ENCODE measurements around the gene GRN. TPM values are rescaled to one million over a fixed set of nuclear protein-coding genes. Genes with fewer than 3 reads are reported as not detected.
A peak's percentile ranks its signal among the peaks of the same experiment; 100 is the strongest.

The GRN gene
- 100 to 1,000 TPM; 166 to 372 (median 252) TPM for total RNA-seq

GRCh38 chr17:44344939-44345453 lies at the start of gene GRN:
Gene GRN, plus strand, starts transcription at chr17:44345302. Its CDS starts 3,863 bp downstream, at chr17:44349165.
- Histone ChIP-seq H3K36me3 (no peaks in the 10 kb centered on the region), H3K4me3 (peak within 1 kb of the TSS; percentile 68 to 84 (median 77)), H3K27ac (peak within 1 kb of the TSS; percentile 81 to 92), H3K4me1 (no peaks in the 10 kb centered on the region), H3K27me3 (no peaks in the 10 kb centered on the region), H3K9me3 (no peaks in the 10 kb centered on the region)
- TF ChIP-seq CTCF (IDR thresholded peaks at IDR 0.05) = no peak
- peak; percentile 81 to 86 (median 85) for TF ChIP-seq POLR2AphosphoS5 (IDR thresholded peaks at IDR 0.05)
- TF ChIP-seq POLR2A (IDR thresholded peaks at IDR 0.05) = peak; percentile 33
- intact Hi-C loops (cut with DNase I; ENCODE audit: low total_unique reads) = no loop called here
- peak; percentile 90 to 98 for DNase-seq (ENCODE audit: low spot score in 2 of 2)

DNA sequence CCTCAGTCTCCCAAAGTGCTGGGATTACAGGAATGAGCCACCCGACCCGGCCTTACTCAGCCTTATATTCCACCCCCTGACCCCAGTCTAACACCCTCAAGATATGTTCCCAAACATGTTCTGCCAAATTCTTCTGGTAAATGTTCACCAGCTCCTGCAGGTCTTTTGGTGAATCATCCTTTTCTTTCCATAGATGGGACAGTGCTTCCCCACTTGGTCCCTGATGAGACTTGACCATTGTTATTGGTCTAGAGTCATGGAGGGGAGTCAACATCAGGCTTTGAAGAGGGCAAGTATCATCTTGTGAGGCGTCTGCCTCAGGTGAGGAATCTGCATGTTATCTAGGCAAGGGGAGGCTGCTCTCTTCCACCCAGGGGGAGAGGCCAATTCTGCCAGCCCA lies 47.1 kb upstream of the GRN start:
- H3K4me3 ChIP-seq = no peak overlapping the region
- intact Hi-C loops (cut with DNase I; ENCODE audit: low total_unique reads) = loop anchor here (10.0 kb wide), 1 partner anchor 893 kb away; no protein-coding TSS in a partner anchor
- TF ChIP-seq CTCF (IDR thresholded peaks at IDR 0.05) (no peak), POLR2A (IDR thresholded peaks at IDR 0.05) (no peak), POLR2AphosphoS5 (IDR thresholded peaks at IDR 0.05) (no peak)
- H3K9me3 ChIP-seq = no peaks in the 10 kb centered on the region
- H3K27ac ChIP-seq = no peak overlapping the region
- no peaks in the 10 kb centered on the region for H3K4me1 ChIP-seq
- H3K27me3 ChIP-seq = no peaks in the 10 kb centered on the region
- H3K36me3 ChIP-seq = no peaks in the 10 kb centered on the region
- DNase-seq (ENCODE audit: low spot score in 2 of 2) = no peak

DNA sequence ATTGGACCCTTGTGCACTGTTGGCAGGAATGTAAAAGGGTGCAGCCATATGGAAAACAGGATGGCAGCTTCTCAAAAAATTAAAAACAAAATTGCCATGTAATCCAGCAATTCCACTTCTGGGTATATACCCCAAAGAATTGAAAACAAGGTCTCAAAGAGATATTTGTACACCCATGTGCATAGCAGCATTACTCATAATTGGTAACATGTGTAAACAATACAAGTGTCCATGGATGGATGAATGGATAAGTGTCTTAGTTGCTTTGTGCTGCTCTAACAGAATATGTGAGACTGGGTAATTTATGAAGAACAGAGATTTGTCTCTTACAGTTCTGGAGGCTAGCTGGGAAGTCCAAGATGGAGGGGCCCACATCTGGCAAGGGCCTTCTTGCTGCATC lies 40.5 kb upstream of the GRN start:
- intact Hi-C loops (cut with DNase I; ENCODE audit: low total_unique reads) = no loop called here
- no peaks in the 10 kb centered on the region for H3K36me3 ChIP-seq
- peaks cover 0 to 6% of the 10 kb centered on the region in 2 donors for H3K4me1 ChIP-seq
- TF ChIP-seq POLR2AphosphoS5 (IDR thresholded peaks at IDR 0.05) = no peak
- TF ChIP-seq POLR2A (IDR thresholded peaks at IDR 0.05) = no peak
- TF ChIP-seq CTCF (IDR thresholded peaks at IDR 0.05) = no peak
- peaks cover 0 to 2% of the 10 kb centered on the region in 2 donors for H3K27me3 ChIP-seq
- no peak overlapping the region for H3K4me3 ChIP-seq
- H3K9me3 ChIP-seq = no peaks in the 10 kb centered on the region
- DNase-seq (ENCODE audit: low spot score in 2 of 2) = no peak
- no peak overlapping the region for H3K27ac ChIP-seq

DNA sequence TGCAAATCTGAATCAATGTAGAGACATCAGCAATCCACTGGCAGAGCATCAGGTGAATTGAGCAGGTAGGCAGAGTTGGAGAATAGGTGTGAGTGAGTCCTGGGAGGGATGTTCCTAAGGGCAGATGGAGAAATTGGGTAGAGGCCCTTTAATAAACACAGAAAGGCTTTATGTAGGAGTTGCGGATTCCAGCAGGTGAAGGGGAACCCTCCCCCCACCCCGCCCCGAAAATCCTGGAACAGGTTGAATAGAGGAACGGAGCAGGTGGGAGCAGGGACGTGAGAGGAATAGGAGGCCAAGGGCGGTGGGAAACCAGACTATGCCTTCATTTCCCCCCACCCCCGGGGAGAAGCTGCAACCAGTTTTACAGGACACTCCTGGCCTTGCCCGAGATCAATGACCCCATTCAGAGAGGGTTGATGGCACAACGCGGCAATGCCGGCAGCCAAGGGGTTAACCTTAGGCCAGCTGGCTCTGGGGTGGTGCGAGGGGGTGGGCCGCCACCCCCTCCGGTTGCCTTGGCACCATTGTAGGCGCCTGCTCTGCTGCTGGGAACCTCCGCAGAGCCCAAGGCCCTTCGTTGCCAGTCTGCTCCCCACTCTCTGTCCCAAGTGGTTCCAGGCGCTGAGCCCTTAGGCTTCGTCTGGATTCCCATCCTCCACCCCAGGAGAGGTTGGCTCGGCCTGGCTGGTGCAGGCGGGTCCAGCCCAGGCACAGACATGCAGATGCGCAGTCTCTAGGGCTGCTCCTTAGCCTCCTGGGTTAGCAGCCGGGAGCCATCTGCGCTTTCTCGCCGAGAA lies 37.5 kb upstream of the GRN start:
- peaks cover 0 to 6% of the 10 kb centered on the region in 2 donors for H3K4me1 ChIP-seq
- H3K36me3 ChIP-seq = no peaks in the 10 kb centered on the region
- peak overlapping the region; percentile 35 to 70 (median 50) for H3K4me3 ChIP-seq
- no peak for DNase-seq (ENCODE audit: low spot score in 2 of 2)
- intact Hi-C loops (cut with DNase I; ENCODE audit: low total_unique reads) = no loop called here
- peak overlapping the region in 1 of 2 donors; percentile 1 for H3K27ac ChIP-seq
- H3K9me3 ChIP-seq = no peaks in the 10 kb centered on the region
- peaks cover 0 to 3% of the 10 kb centered on the region in 2 donors for H3K27me3 ChIP-seq
- no peak for TF ChIP-seq POLR2AphosphoS5 (IDR thresholded peaks at IDR 0.05)
- no peak for TF ChIP-seq CTCF (IDR thresholded peaks at IDR 0.05)
- no peak for TF ChIP-seq POLR2A (IDR thresholded peaks at IDR 0.05)

GRCh38 chr17:44308320-44308818 lies 36.7 kb upstream of the GRN start, which contains the start of gene RUNDC3A:
Gene RUNDC3A, plus strand, starts transcription at chr17:44308601. Its CDS starts 232 bp downstream, at chr17:44308833.
- Histone ChIP-seq H3K36me3 (no peaks in the 10 kb centered on the region), H3K4me1 (peaks cover 0 to 6% of the 10 kb centered on the region in 2 donors), H3K27ac (peak within 1 kb of the TSS in 1 of 2 donors; percentile 1), H3K4me3 (peak within 1 kb of the TSS; percentile 35 to 70 (median 50)), H3K9me3 (no peaks in the 10 kb centered on the region), H3K27me3 (peaks cover 0 to 3% of the 10 kb centered on the region in 2 donors)
- TF ChIP-seq CTCF (IDR thresholded peaks at IDR 0.05) (no peak), POLR2AphosphoS5 (IDR thresholded peaks at IDR 0.05) (no peak), POLR2A (IDR thresholded peaks at IDR 0.05) (no peak)
- intact Hi-C loops (cut with DNase I; ENCODE audit: low total_unique reads) = no loop called here
- DNase-seq (ENCODE audit: low spot score in 2 of 2) = peak; percentile 79 to 87

Data from breast epithelium (tissue), 4 donors.